Loucy (cell line): ENCODE data around the gene SMPD2.

ENCODE experiments used
- H2AFZ ChIP-seq: fragments of 200-600 bp; sonication (generic); 2 replicates; pipeline ENCODE4 v1.6.0; 2016; ENCODE audit warnings: antibody characterized with exemption, mild to moderate bottlenecking, low read length, moderate library complexity
- H3F3A ChIP-seq: fragments of 200-600 bp; 2 replicates; pipeline ENCODE4 v1.6.0; 2016; ENCODE audit warnings: antibody characterized with exemption, low read depth, mild to moderate bottlenecking
- H3K27me3 ChIP-seq: fragments of 200-600 bp; sonication (generic); 2 replicates; pipeline ENCODE4 v1.6.1; 2014; ENCODE audit warnings: low read length, mild to moderate bottlenecking; ENCODE audit not compliant: insufficient read depth, poor library complexity, severe bottlenecking
- H3K36me3 ChIP-seq: fragments of 200-600 bp; sonication (generic); 2 replicates; pipeline ENCODE4 v1.6.1; 2016; ENCODE audit warnings: low read length; ENCODE audit not compliant: insufficient read depth
- H3K4me1 ChIP-seq: fragments of 200-600 bp; sonication (generic); 2 replicates; pipeline ENCODE4 v1.5.1; 2014; ENCODE audit warnings: low read length, mild to moderate bottlenecking; ENCODE audit not compliant: insufficient read depth, poor library complexity, severe bottlenecking
- H3K4me2 ChIP-seq: fragments of 200-600 bp; sonication (generic); 2 replicates; pipeline ENCODE4 v1.6.0; 2014; ENCODE audit warnings: antibody characterized with exemption, low read length, low read depth, mild to moderate bottlenecking; ENCODE audit not compliant: poor library complexity, severe bottlenecking
- H3K4me3 ChIP-seq: fragments of 200-600 bp; sonication (generic); 2 replicates; pipeline ENCODE4 v1.5.1; 2014; ENCODE audit warnings: low read length, mild to moderate bottlenecking, mixed read lengths; ENCODE audit not compliant: poor library complexity, severe bottlenecking
- H3K79me2 ChIP-seq: fragments of 200-600 bp; sonication (generic); 2 replicates; pipeline ENCODE4 v1.6.1; 2014; ENCODE audit warnings: low read length; ENCODE audit not compliant: insufficient read depth
- H3K9ac ChIP-seq: fragments of 200-600 bp; sonication (generic); 2 replicates; pipeline ENCODE4 v1.6.0; 2014; ENCODE audit warnings: mild to moderate bottlenecking, low read depth, low read length, moderate library complexity; ENCODE audit not compliant: poor library complexity, severe bottlenecking
- H3K9me2 ChIP-seq: fragments of 200-600 bp; sonication (generic); replicated peaks from 2 replicates; pipeline ENCODE4 v1.6.1; 2016; ENCODE audit warnings: low read depth, low read length, mixed read lengths
- H3K9me3 ChIP-seq: fragments of 200-600 bp; sonication (generic); 2 replicates; pipeline ENCODE4 v1.6.1; 2014; ENCODE audit warnings: mild to moderate bottlenecking, antibody characterized with exemption, low read length, low read depth; ENCODE audit not compliant: insufficient read depth
- H4K20me1 ChIP-seq: fragments of 200-600 bp; sonication (generic); 2 replicates; pipeline ENCODE4 v1.6.0; 2014; ENCODE audit warnings: antibody characterized with exemption, low read length, mild to moderate bottlenecking; ENCODE audit not compliant: insufficient read depth, poor library complexity, severe bottlenecking
- EZH2phosphoT487 ChIP-seq: fragments of 200-600 bp; IDR thresholded peaks from 2 replicates; pipeline ENCODE4 v1.6.1; 2018; ENCODE audit warnings: antibody characterized with exemption, mild to moderate bottlenecking, moderate library complexity, borderline replicate concordance
- TF ChIP-seq, protein P1 (sequence below): fragments of 200-600 bp; sonication (generic); conservative IDR thresholded peaks from 2 replicates; pipeline ENCODE4 v1.5.1; 2014; ENCODE audit warnings: mild to moderate bottlenecking, antibody characterized with exemption, low read length

The SMPD2 gene

DNA sequence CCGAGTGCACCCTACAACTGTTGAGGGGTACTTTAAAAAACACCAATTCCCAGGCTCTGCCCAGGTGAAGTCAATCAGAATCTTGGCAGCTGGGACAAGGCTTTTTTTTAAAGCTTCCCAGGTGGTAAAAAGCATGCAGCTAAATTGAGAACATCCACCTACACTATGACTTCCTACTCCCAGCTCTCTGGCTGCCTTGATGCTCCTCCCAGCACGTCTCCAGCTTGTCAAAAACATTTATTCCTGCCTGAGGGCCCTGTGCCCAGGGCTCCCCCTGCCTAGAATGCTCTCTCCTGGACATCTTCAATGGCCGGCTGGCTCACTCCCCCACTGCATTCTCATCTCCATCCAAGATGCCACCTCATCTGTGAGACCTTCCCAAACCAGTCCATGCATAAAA lies 32.6 kb downstream of the SMPD2 start:
- H2AFZ ChIP-seq = no peak overlapping the region
- peaks cover 46% of the 10 kb centered on the region; the same call in 1 of the 2 replicates for H3K36me3 ChIP-seq
- peaks cover 20% of the 10 kb centered on the region for H4K20me1 ChIP-seq
- no peaks in the 10 kb centered on the region for H3K27me3 ChIP-seq
- no peak overlapping the region for H3K9ac ChIP-seq
- peaks cover 29% of the 10 kb centered on the region for H3K4me1 ChIP-seq
- H3K4me3 ChIP-seq = no peak overlapping the region
- no peak overlapping the region for H3K4me2 ChIP-seq
- no peaks in the 10 kb centered on the region for H3K9me2 ChIP-seq
- no peaks in the 10 kb centered on the region for H3F3A ChIP-seq
- no peak for TF ChIP-seq EZH2phosphoT487
- TF ChIP-seq, protein P1, sequence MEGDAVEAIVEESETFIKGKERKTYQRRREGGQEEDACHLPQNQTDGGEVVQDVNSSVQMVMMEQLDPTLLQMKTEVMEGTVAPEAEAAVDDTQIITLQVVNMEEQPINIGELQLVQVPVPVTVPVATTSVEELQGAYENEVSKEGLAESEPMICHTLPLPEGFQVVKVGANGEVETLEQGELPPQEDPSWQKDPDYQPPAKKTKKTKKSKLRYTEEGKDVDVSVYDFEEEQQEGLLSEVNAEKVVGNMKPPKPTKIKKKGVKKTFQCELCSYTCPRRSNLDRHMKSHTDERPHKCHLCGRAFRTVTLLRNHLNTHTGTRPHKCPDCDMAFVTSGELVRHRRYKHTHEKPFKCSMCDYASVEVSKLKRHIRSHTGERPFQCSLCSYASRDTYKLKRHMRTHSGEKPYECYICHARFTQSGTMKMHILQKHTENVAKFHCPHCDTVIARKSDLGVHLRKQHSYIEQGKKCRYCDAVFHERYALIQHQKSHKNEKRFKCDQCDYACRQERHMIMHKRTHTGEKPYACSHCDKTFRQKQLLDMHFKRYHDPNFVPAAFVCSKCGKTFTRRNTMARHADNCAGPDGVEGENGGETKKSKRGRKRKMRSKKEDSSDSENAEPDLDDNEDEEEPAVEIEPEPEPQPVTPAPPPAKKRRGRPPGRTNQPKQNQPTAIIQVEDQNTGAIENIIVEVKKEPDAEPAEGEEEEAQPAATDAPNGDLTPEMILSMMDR = no peak
- H3K9me3 ChIP-seq = no peaks in the 10 kb centered on the region
- H3K79me2 ChIP-seq = peaks cover 62% of the 10 kb centered on the region

DNA sequence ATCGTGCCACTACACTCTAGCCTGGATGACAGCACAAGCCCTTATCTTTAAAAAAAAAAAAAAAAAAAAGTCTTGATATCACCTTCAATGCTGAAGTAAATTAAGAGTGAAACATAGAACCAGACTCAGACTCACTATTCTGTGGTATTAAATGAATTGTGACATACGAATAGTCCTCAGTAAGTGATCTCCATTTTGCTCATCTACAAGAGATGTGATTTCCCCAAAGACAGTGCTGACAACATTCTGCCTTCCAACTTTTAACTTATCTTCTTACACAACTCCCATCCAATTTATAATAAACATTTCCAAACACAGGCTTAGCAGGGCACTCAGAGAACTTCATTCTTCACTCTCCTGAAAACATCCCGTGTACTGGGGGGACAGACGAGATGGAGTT lies 34.5 kb downstream of the SMPD2 start:
- peaks cover 41% of the 10 kb centered on the region; the same call in 1 of the 2 replicates for H3K36me3 ChIP-seq
- no peaks in the 10 kb centered on the region for H3K9me3 ChIP-seq
- no peaks in the 10 kb centered on the region for H3F3A ChIP-seq
- peaks cover 44% of the 10 kb centered on the region for H3K4me1 ChIP-seq
- no peaks in the 10 kb centered on the region for H3K9me2 ChIP-seq
- no peak overlapping the region for H3K9ac ChIP-seq
- peaks cover 73% of the 10 kb centered on the region for H3K79me2 ChIP-seq
- no peak overlapping the region for H3K4me3 ChIP-seq
- peaks cover 33% of the 10 kb centered on the region for H4K20me1 ChIP-seq
- H3K27me3 ChIP-seq = no peaks in the 10 kb centered on the region
- peak overlapping the region; percentile 88 for H3K4me2 ChIP-seq
- no peak overlapping the region for H2AFZ ChIP-seq
- TF ChIP-seq, protein P1 = no peak
- TF ChIP-seq EZH2phosphoT487 = no peak

DNA sequence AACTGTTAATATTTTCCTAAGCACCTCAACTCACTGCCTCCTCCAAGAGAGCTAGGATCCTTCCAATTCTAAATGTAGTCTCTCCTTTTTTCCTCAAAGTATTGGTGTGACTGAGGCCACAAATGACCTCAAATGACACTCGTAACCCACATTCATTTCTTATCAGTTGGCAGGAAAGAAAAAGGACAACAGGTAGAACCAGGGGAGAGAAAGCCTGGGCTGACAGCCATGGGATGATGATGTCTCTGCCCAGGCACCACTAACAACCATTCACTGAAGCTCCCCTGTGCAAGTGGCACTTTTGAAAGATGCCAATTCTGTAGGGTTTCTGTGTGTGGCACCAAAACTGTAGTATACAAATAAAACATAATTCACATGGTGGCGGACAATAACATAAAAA lies 35.1 kb downstream of the SMPD2 start:
- peaks cover 80% of the 10 kb centered on the region for H3K79me2 ChIP-seq
- no peaks in the 10 kb centered on the region for H3K9me2 ChIP-seq
- H3K9ac ChIP-seq = no peak overlapping the region
- peak overlapping the region; percentile 88 for H3K4me2 ChIP-seq
- H3K27me3 ChIP-seq = no peaks in the 10 kb centered on the region
- peaks cover 39% of the 10 kb centered on the region for H4K20me1 ChIP-seq
- H3F3A ChIP-seq = no peaks in the 10 kb centered on the region
- H3K36me3 ChIP-seq = peaks cover 43% of the 10 kb centered on the region; the same call in 1 of the 2 replicates
- peaks cover 49% of the 10 kb centered on the region for H3K4me1 ChIP-seq
- TF ChIP-seq, protein P1 = no peak
- TF ChIP-seq EZH2phosphoT487 = no peak
- H3K9me3 ChIP-seq = no peaks in the 10 kb centered on the region
- peak overlapping the region; percentile 93 for H3K4me3 ChIP-seq
- H2AFZ ChIP-seq = no peak overlapping the region
